HG03045 (cell line): ENCODE measurements around the gene ANKH.
A peak's percentile ranks its signal among the peaks of the same experiment; 100 is the strongest.

ENCODE experiments used
- ATAC-seq: cut with Tn5 transposase; IDR thresholded peaks from one replicate; pipeline ENCODE4 v1.9.1; 2021; ENCODE audit warnings: mild to moderate bottlenecking, moderate library complexity; ENCODE audit not compliant: unreplicated experiment

The ANKH gene

GRCh38 chr5:14767053-14767452 lies 104.5 kb downstream of the ANKH start:
- ATAC-seq = no peak

- no peak for ATAC-seq
These were observed 105.0 kb downstream of the ANKH start for GRCh38 chr5:14766584-14766983.

- ATAC-seq = no peak
These were observed 106.0 kb downstream of the ANKH start for GRCh38 chr5:14765587-14765986.

- peak; percentile 53 for ATAC-seq
These were observed 108.9 kb downstream of the ANKH start for GRCh38 chr5:14762549-14763216.

GRCh38 chr5:14760548-14761002 lies 111.0 kb downstream of the ANKH start:
- no peak for ATAC-seq

GRCh38 chr5:14759744-14760547 lies 111.6 kb downstream of the ANKH start:
- ATAC-seq = no peak

- no peak for ATAC-seq
These were observed 113.7 kb downstream of the ANKH start for GRCh38 chr5:14757850-14758249.

GRCh38 chr5:14756478-14756877 lies 115.1 kb downstream of the ANKH start:
- no peak for ATAC-seq

GRCh38 chr5:14753947-14754346 lies 117.6 kb downstream of the ANKH start:
- no peak for ATAC-seq

GRCh38 chr5:14753292-14753691 lies 118.3 kb downstream of the ANKH start:
- no peak for ATAC-seq

- ATAC-seq = no peak
These were observed 119.0 kb downstream of the ANKH start for GRCh38 chr5:14752497-14753071.

- no peak for ATAC-seq
These were observed 120.9 kb downstream of the ANKH start for GRCh38 chr5:14750712-14751111.

- ATAC-seq = no peak
These were observed 121.9 kb downstream of the ANKH start for GRCh38 chr5:14749579-14750101.

- ATAC-seq = no peak
These were observed 123.2 kb downstream of the ANKH start for GRCh38 chr5:14748180-14748900.

- ATAC-seq = no peak
These were observed 125.8 kb downstream of the ANKH start for GRCh38 chr5:14745753-14746152.

- ATAC-seq = no peak
These were observed 126.4 kb downstream of the ANKH start for GRCh38 chr5:14745188-14745563.

- ATAC-seq = peak; percentile 61
These were observed 127.0 kb downstream of the ANKH start for GRCh38 chr5:14744296-14745187.

- peak; percentile 20 for ATAC-seq
These were observed 127.8 kb downstream of the ANKH start for GRCh38 chr5:14743601-14744295.

- no peak for ATAC-seq
These were observed 129.1 kb downstream of the ANKH start for GRCh38 chr5:14742498-14742897.
